Immature natural killer cell (primary cell): ENCODE measurements around the gene VPS39. TPM values are rescaled to one million over a fixed set of nuclear protein-coding genes. Genes with fewer than 3 reads are reported as not detected.
A peak's percentile ranks its signal among the peaks of the same experiment; 100 is the strongest.

Experiments used
- DNase-seq, 3 donors: peaks; one replicate each; pipeline ENCODE4 v3.0.0; 2022; ENCODE audit warnings: mixed read lengths in 1 of 3
- H3K27ac Mint-ChIP-seq, 6 donors: one replicate each; pipeline ENCODE4 v1.8.0; 2020; ENCODE audit warnings: mixed read lengths in 6 of 6, mild to moderate bottlenecking in 5 of 6, inconsistent platforms in 4 of 6, moderate library complexity in 3 of 6
- H3K27me3 Mint-ChIP-seq, 3 donors: one replicate each; pipeline ENCODE4 v1.8.0; 2020 to 2021; ENCODE audit warnings: low read depth in 3 of 3, mild to moderate bottlenecking in 3 of 3, mixed read lengths in 3 of 3, moderate library complexity in 3 of 3, inconsistent platforms in 1 of 3
- H3K36me3 Mint-ChIP-seq, 3 donors: one replicate each; pipeline ENCODE4 v1.8.0; 2020; ENCODE audit warnings: mixed read lengths in 3 of 3, inconsistent platforms in 2 of 3, mild to moderate bottlenecking in 2 of 3
- H3K4me1 Mint-ChIP-seq, 2 donors: one replicate each; pipeline ENCODE4 v1.8.0; 2020; ENCODE audit warnings: inconsistent platforms in 2 of 2, mild to moderate bottlenecking in 2 of 2, mixed read lengths in 2 of 2, moderate library complexity in 1 of 2
- H3K4me3 Mint-ChIP-seq, 5 donors: one replicate each; pipeline ENCODE4 v1.8.0; 2020; ENCODE audit warnings: mild to moderate bottlenecking in 5 of 5, mixed read lengths in 5 of 5, inconsistent platforms in 3 of 5, moderate library complexity in 3 of 5
- H3K9me3 Mint-ChIP-seq, 6 donors: one replicate each; pipeline ENCODE4 v1.8.0; 2020; ENCODE audit warnings: mild to moderate bottlenecking in 6 of 6, mixed read lengths in 6 of 6, inconsistent platforms in 4 of 6, moderate library complexity in 3 of 6
- polyA plus RNA-seq, 3 donors: library from polyadenylated mRNA; unstranded; fragments of 300-500 nt; fragmentation: Illumina TruSeq; gene quantifications; one replicate each; pipeline ENCODE4 v1.2.3, GENCODE V29; 2021

VPS39 gene
- polyA plus RNA-seq, 3 donors from 2014 or later = 17.0 to 44.9 (median 18.3) TPM

DNA sequence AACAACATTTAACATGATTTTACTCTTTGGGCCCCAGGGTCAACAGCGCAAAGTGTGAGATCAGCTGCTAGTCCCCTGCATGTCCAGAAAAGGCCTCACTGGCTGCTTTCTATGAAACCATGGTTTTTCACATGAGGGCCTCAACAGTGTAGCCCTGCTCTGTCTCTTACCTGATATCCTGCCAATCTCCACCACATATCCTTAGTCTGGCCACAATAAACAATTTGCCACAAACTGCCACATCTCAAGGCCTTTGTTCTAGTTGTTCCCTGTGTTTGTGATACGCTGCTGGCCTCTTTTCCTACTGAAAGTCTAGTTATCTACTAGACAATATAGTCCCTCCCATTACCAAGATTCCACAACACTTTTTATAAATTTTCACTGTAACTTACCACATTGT, 17.7 kb downstream of the VPS39 start:
- H3K4me1 Mint-ChIP-seq = peaks cover 1 to 17% of the 10 kb centered on the region in 2 donors
- no peak overlapping the region for H3K4me3 Mint-ChIP-seq
- no peaks in the 10 kb centered on the region for H3K9me3 Mint-ChIP-seq
- peaks cover 24 to 54% (median 29%) of the 10 kb centered on the region in 3 donors for H3K36me3 Mint-ChIP-seq
- H3K27me3 Mint-ChIP-seq = no peaks in the 10 kb centered on the region
- no peak for DNase-seq
- H3K27ac Mint-ChIP-seq = peak overlapping the region in 4 of 6 donors; percentile 4 to 62 (median 30)

DNA sequence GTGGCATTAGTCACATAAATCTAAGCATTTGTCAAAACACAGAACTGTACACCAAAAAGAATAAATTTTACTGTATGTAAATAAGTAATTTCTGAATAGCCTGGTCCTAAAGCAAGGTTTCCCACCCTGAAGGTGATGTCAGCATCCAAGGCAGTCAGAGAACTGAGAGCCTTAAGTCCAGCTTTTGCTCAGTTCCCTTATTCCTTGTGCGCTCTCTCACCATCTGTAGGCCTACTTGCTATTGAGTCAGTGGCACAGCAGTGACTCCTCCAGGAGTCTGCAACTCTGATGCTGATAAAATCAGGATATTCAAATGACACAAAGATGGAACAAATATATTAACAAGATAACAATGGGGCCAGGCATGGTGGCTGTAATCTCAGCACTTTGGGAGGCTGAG, 22.3 kb downstream of the VPS39 start:
- Mint-ChIP-seq H3K4me3 (no peak overlapping the region), H3K27ac (peak overlapping the region in 1 of 6 donors; percentile 56), H3K36me3 (peaks cover 41 to 68% (median 44%) of the 10 kb centered on the region in 3 donors), H3K4me1 (peaks cover 0 to 6% of the 10 kb centered on the region in 2 donors), H3K27me3 (peaks cover 0 to 2% (median 0%) of the 10 kb centered on the region in 3 donors), H3K9me3 (no peaks in the 10 kb centered on the region)
- DNase-seq = no peak

DNA sequence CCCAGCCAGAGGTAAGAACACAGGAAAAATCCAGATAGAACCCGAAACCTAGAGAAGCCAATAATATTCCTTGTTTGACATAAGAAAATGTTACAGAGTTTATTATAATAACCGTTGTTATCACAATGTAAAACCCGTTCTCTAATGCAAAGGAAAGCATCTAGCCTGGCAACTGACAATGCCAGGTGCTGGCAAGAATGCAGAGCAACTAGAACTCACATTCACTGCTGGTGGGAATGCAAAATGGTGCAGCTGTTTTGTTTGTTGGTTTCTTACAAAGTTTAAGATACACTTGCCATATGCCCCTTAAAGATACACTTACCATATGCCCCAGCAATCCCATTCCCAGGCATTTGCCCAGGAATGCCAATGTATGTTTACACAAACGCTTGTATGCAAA, 23.4 kb downstream of the VPS39 start:
- no peaks in the 10 kb centered on the region for H3K4me1 Mint-ChIP-seq
- H3K36me3 Mint-ChIP-seq = peaks cover 35 to 64% (median 39%) of the 10 kb centered on the region in 3 donors
- H3K27ac Mint-ChIP-seq = no peak overlapping the region
- no peak overlapping the region for H3K4me3 Mint-ChIP-seq
- DNase-seq = no peak
- peaks cover 0 to 2% (median 0%) of the 10 kb centered on the region in 3 donors for H3K27me3 Mint-ChIP-seq
- no peaks in the 10 kb centered on the region for H3K9me3 Mint-ChIP-seq

GRCh38 chr15:42184296-42184695, 23.8 kb downstream of the VPS39 start:
- Mint-ChIP-seq H3K4me3 (no peak overlapping the region), H3K27ac (no peak overlapping the region), H3K27me3 (peaks cover 0 to 2% (median 0%) of the 10 kb centered on the region in 3 donors), H3K9me3 (no peaks in the 10 kb centered on the region), H3K4me1 (no peaks in the 10 kb centered on the region), H3K36me3 (peaks cover 35 to 66% (median 39%) of the 10 kb centered on the region in 3 donors)
- DNase-seq = no peak

GRCh38 chr15:42182961-42183360, 25.1 kb downstream of the VPS39 start:
- H3K27me3 Mint-ChIP-seq = peaks cover 0 to 2% (median 0%) of the 10 kb centered on the region in 3 donors
- H3K9me3 Mint-ChIP-seq = no peaks in the 10 kb centered on the region
- no peak for DNase-seq
- no peak overlapping the region for H3K27ac Mint-ChIP-seq
- H3K4me3 Mint-ChIP-seq = no peak overlapping the region
- H3K36me3 Mint-ChIP-seq = peaks cover 39 to 61% (median 40%) of the 10 kb centered on the region in 3 donors
- H3K4me1 Mint-ChIP-seq = no peaks in the 10 kb centered on the region

DNA sequence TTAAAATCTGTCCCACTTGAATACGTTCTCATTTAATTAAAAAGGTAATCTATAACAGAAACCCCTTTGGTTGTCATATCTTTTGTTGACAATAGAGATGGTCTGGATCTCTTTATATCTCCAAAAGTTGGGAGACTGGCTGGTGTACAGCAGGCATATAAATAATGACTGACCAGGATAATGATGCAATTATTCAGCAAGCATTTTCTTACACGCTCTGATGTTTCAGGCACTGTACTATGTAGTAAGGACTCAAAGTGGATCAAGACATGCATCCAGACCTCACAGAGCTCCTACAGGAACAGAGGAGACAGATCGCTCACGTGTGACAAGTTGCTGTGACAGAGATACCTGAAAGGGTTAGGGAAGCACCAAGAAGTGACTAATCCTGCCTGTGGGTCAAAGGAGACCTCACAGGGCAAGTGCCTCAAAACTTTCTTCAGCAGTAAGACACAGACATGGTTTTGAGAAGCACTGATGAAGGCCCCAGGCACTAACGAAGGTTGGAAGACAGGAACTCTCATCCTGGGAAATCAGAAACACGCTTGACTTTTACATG, 25.7 kb downstream of the VPS39 start:
- Mint-ChIP-seq H3K27me3 (peaks cover 0 to 2% (median 0%) of the 10 kb centered on the region in 3 donors), H3K4me1 (no peaks in the 10 kb centered on the region), H3K36me3 (peaks cover 35 to 60% (median 44%) of the 10 kb centered on the region in 3 donors), H3K9me3 (no peaks in the 10 kb centered on the region), H3K4me3 (no peak overlapping the region), H3K27ac (no peak overlapping the region)
- DNase-seq = no peak

DNA sequence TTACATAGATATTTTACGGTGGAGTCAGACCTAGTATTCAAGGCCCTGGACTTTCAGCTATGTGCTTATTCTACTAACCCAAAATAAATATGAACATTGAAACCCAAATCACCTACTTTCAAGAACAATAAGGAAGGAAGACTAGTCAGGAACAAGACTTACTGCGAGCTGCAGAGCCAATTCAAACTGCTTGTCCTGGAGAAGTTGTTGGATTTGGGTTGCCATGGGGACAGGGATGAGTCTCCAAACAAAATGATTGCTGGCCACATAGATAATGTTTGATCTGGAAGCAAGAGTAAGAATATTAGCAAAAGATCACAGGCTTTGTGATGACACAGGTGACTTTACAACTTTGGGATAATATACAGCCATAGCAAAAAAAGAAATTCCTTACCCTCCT, 30.0 kb downstream of the VPS39 start:
- no peak for DNase-seq
- no peak overlapping the region for H3K4me3 Mint-ChIP-seq
- H3K27ac Mint-ChIP-seq = peak overlapping the region in 1 of 6 donors; percentile 19
- peaks cover 23 to 46% (median 37%) of the 10 kb centered on the region in 3 donors for H3K36me3 Mint-ChIP-seq
- peaks cover 0 to 2% (median 0%) of the 10 kb centered on the region in 3 donors for H3K27me3 Mint-ChIP-seq
- H3K4me1 Mint-ChIP-seq = no peaks in the 10 kb centered on the region
- H3K9me3 Mint-ChIP-seq = no peaks in the 10 kb centered on the region

DNA sequence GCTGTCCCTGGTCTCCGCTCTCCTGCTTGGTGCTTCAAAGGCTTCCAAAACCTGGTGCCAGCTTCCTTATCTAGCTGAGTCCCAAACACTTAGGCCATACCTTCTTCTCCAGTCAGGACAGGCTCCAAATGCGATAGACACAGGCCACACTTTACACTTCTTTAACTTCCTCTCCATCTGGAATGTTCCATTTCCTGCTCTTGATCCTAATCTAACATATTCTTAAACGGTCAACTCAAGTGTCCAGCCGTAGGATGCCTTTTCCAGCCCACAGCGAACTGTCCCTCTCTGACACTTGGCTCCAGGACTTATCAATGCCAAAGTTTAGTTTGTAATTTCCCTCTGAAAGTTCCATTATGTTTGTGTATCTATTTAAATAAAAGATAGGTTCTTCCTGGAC, 32.4 kb downstream of the VPS39 start:
- Mint-ChIP-seq H3K4me3 (no peak overlapping the region), H3K36me3 (peaks cover 26 to 49% (median 46%) of the 10 kb centered on the region in 3 donors), H3K27me3 (no peaks in the 10 kb centered on the region), H3K9me3 (no peaks in the 10 kb centered on the region), H3K27ac (peak overlapping the region in 2 of 6 donors; percentile 5 to 55), H3K4me1 (peaks cover 7 to 14% of the 10 kb centered on the region in 2 donors)
- no peak for DNase-seq

DNA sequence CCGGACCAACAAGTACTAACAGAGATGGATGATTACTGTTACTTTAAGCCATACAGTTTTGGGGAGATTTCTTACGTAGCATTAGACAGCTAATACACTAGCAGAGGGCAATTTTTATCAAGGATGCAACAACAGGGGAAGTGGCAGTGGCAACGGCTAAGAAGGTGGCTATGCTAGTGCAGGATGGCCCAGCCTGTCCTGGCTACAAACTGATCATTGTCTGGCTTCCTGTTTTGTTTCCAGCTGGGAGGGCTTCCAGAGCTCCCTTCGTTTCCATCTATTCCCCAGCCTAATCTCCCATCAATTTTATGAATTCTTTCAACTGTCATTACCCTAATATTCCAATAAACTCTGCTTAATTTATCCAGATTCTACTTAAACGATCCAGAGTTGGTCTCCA, 35.6 kb downstream of the VPS39 start:
- no peaks in the 10 kb centered on the region for H3K9me3 Mint-ChIP-seq
- peaks cover 34 to 57% (median 45%) of the 10 kb centered on the region in 3 donors for H3K36me3 Mint-ChIP-seq
- H3K27ac Mint-ChIP-seq = peak overlapping the region in 2 of 6 donors; percentile 8 to 34
- H3K27me3 Mint-ChIP-seq = no peaks in the 10 kb centered on the region
- no peak for DNase-seq
- H3K4me3 Mint-ChIP-seq = no peak overlapping the region
- peaks cover 7 to 14% of the 10 kb centered on the region in 2 donors for H3K4me1 Mint-ChIP-seq

- Mint-ChIP-seq H3K9me3 (no peaks in the 10 kb centered on the region), H3K36me3 (peaks cover 30 to 60% (median 49%) of the 10 kb centered on the region in 3 donors), H3K27me3 (no peaks in the 10 kb centered on the region), H3K4me3 (no peak overlapping the region), H3K27ac (no peak overlapping the region), H3K4me1 (peaks cover 7 to 14% of the 10 kb centered on the region in 2 donors)
- no peak for DNase-seq
Observed at GRCh38 chr15:42171795-42172194, 36.3 kb downstream of the VPS39 start.

- Mint-ChIP-seq H3K9me3 (no peaks in the 10 kb centered on the region), H3K4me3 (no peak overlapping the region), H3K4me1 (peaks cover 7 to 14% of the 10 kb centered on the region in 2 donors), H3K36me3 (peaks cover 30 to 64% (median 53%) of the 10 kb centered on the region in 3 donors), H3K27me3 (peaks cover 0 to 2% (median 0%) of the 10 kb centered on the region in 3 donors), H3K27ac (no peak overlapping the region)
- no peak for DNase-seq
Observed at GRCh38 chr15:42171122-42171521, 37.0 kb downstream of the VPS39 start.

DNA sequence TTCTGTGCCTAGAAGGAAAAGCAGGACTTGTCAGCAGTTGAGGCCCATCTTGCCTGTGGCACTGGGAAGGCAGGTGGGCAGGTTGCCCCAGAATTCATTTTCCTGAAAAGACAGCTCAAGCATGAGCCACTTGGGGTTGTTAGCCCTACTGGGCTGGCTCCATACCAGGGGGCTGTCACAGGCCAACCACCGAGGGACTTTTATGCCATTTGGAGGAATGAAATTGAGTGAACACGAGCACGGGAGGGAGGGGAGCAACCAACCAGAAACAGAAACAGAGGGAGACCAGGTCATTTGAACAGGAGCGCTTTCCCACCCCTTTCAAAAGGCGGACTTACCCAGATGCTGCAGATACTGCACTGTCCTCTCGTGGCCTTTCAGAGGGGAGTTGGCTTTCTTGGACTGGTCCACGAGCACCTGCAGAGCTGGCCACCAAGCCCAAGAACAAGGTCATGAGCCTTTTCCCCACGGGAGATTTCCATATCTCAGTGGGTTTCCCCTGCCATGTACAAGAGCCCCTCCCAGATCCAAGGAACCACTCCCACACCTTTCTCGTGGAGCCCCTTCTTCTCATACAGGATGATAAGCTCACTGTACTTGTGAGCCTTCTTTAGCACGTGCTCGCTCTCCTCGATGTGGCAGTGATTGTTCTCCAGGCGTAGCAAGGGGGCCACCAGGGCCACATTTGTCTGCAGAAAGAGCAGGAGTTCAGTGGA, 41.7 kb downstream of the VPS39 start:
- no peaks in the 10 kb centered on the region for H3K9me3 Mint-ChIP-seq
- peaks cover 26 to 74% (median 48%) of the 10 kb centered on the region in 3 donors for H3K36me3 Mint-ChIP-seq
- H3K27ac Mint-ChIP-seq = no peak overlapping the region

DNA sequence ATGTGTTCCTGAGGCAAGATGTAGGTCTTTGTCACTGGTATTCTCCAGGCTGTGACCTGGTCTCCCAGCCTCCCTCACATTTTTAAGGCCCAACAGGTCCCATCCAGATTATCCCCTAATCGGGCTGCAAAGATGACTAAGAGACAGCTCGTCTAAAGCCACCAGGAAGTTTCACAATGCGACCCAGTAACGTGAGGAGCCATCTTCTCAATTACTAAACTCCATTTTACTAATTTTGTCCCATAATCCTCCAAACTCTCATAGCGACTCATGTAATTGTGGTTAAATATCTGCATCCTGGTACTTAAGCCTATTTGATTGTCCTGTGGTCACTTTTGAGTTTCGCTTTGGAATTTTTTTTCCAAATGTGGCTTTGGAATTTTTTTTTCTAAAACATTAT, 43.0 kb downstream of the VPS39 start:
- H3K36me3 Mint-ChIP-seq = peaks cover 22 to 77% (median 47%) of the 10 kb centered on the region in 3 donors
- no peaks in the 10 kb centered on the region for H3K4me1 Mint-ChIP-seq
- no peak for DNase-seq
- H3K4me3 Mint-ChIP-seq = no peak overlapping the region
- H3K9me3 Mint-ChIP-seq = no peaks in the 10 kb centered on the region
- no peak overlapping the region for H3K27ac Mint-ChIP-seq
- peaks cover 0 to 2% (median 0%) of the 10 kb centered on the region in 3 donors for H3K27me3 Mint-ChIP-seq

More for the DNA sequence above, 41.7 kb downstream of the VPS39 start:
- Mint-ChIP-seq H3K27me3 (peaks cover 0 to 2% (median 0%) of the 10 kb centered on the region in 3 donors), H3K4me3 (no peak overlapping the region), H3K4me1 (peaks cover 4% of the 10 kb centered on the region in 2 donors)
- no peak for DNase-seq

DNA sequence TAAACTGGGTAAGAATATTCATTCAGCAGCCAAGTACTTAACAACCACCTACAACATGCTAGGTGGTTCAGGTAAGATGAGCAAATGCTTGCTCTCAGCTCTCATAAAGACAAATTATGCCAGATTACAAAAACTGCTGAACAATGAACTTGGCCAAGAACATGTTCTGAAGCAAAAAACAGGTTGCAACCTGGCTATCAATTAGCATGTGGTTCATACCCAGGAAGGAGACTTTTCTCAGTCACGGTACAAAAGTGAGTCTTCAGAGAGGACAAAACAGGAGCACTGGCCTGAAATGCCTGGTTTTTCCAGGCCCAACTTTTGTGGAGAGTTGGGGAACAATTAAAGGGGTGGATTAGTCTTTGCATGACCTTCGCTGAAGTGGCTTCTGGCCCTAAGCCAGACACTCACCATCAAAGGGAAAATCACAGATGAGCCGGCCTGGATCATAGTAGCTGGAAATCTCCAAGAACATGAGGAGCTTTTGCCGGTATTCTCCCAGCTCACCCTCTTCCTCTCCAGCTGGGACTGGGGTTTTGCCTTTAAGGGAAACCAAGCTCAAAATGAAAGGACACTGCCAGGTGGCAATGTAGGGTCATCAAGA, 44.1 kb downstream of the VPS39 start:
- H3K27ac Mint-ChIP-seq = peak overlapping the region in 1 of 6 donors; percentile 59

More for the DNA sequence above, 44.1 kb downstream of the VPS39 start:
- Mint-ChIP-seq H3K36me3 (peaks cover 21 to 74% (median 47%) of the 10 kb centered on the region in 3 donors), H3K9me3 (no peaks in the 10 kb centered on the region), H3K4me1 (no peaks in the 10 kb centered on the region), H3K4me3 (no peak overlapping the region), H3K27me3 (peaks cover 0 to 2% (median 0%) of the 10 kb centered on the region in 3 donors)
- no peak for DNase-seq
